GM21423 (cell line): ENCODE data around the gene RNF224.

Experiments used
- ATAC-seq: cut with Tn5 transposase; IDR thresholded peaks from one replicate; pipeline ENCODE4 v1.9.1; 2021; ENCODE audit warnings: mild to moderate bottlenecking, moderate library complexity; ENCODE audit not compliant: unreplicated experiment

Gene RNF224

GRCh38 chr9:137225699-137226331 is 1.5 kb upstream of the RNF224 start:
- no peak for ATAC-seq

GRCh38 chr9:137226338-137227053 is 806 bp upstream of the RNF224 start:
- no peak for ATAC-seq

GRCh38 chr9:137227853-137228505 is 677 bp downstream of the RNF224 start:
- ATAC-seq, result no peak

GRCh38 chr9:137228506-137228967 is 1.2 kb downstream of the RNF224 start:
- no peak for ATAC-seq

- ATAC-seq, result no peak
Measured at GRCh38 chr9:137228968-137229896, 1.9 kb downstream of the RNF224 start.

- ATAC-seq, result no peak
Measured at GRCh38 chr9:137229903-137230704, 2.8 kb downstream of the RNF224 start.

GRCh38 chr9:137230705-137231371 is 3.5 kb downstream of the RNF224 start, which contains the start of gene SLC34A3:
TSS of gene SLC34A3 (plus strand) at chr9:137230901. CDS start at chr9:137231703, 802 bp downstream.
- no peak for ATAC-seq

GRCh38 chr9:137231372-137232039 is 4.2 kb downstream of the RNF224 start:
- no peak for ATAC-seq

- ATAC-seq, result no peak
Measured at GRCh38 chr9:137232101-137232500, 4.8 kb downstream of the RNF224 start.

GRCh38 chr9:137232510-137232909 is 5.2 kb downstream of the RNF224 start:
- no peak for ATAC-seq

GRCh38 chr9:137233143-137233980 is 6.1 kb downstream of the RNF224 start:
- no peak for ATAC-seq

- ATAC-seq, result no peak
Measured at GRCh38 chr9:137234055-137234697, 6.9 kb downstream of the RNF224 start.

- no peak for ATAC-seq
Measured at GRCh38 chr9:137234758-137235423, 7.6 kb downstream of the RNF224 start.

- no peak for ATAC-seq
Measured at GRCh38 chr9:137235424-137236237, 8.3 kb downstream of the RNF224 start.

GRCh38 chr9:137236238-137236935 is 9.1 kb downstream of the RNF224 start:
- peak; percentile 19 for ATAC-seq
